Measurements from ENCODE around the gene LRRC59.

GRCh38 chr17:50386510-50386909 lies 10.8 kb downstream of the LRRC59 start:
- no peak for TF ChIP-seq POLR2A (IDR thresholded peaks at IDR 0.05; ENCODE audit: borderline replicate concordance, extremely low read depth, insufficient read depth, insufficient read length)
- no peak for TF ChIP-seq SIN3A (IDR thresholded peaks at IDR 0.05; ENCODE audit: low read depth)
- no peak for TF ChIP-seq ZNF274 (IDR thresholded peaks at IDR 0.05; ENCODE audit: low read depth, low read length)
